Fibroblast of lung (primary cell): ENCODE results near the gene RIT1. TPM values are rescaled to one million over a fixed set of nuclear protein-coding genes. Genes with fewer than 3 reads are reported as not detected.

Experiments
- DNase-seq, 2 donors: peaks; one replicate each; pipeline versions ENCODE4 v3.0.0 to v3.0.0-alpha.2; 2010; ENCODE audit warnings: low read depth in 2 of 2
- H2AFZ ChIP-seq: 2 replicates; pipeline ENCODE4 v1.5.1; 2012; ENCODE audit warnings: low read length, control low read depth, inconsistent platforms
- H3K27ac ChIP-seq: 2 replicates; pipeline ENCODE4 v1.5.1; 2011; ENCODE audit warnings: low read length, control low read depth; ENCODE audit not compliant: insufficient read depth
- H3K27me3 ChIP-seq: 2 replicates; pipeline ENCODE4 v1.5.1; 2011; ENCODE audit warnings: mild to moderate bottlenecking, low read length; ENCODE audit not compliant: control insufficient read depth, insufficient read depth
- H3K36me3 ChIP-seq: 2 replicates; pipeline ENCODE4 v1.5.1; 2011; ENCODE audit warnings: low read length; ENCODE audit not compliant: control insufficient read depth, insufficient read depth
- H3K4me1 ChIP-seq: 2 replicates; pipeline ENCODE4 v1.5.1; 2011; ENCODE audit warnings: low read length; ENCODE audit not compliant: control insufficient read depth, insufficient read depth; ENCODE audit errors: extremely low read depth
- H3K4me2 ChIP-seq: 2 replicates; pipeline ENCODE4 v1.5.1; 2011; ENCODE audit warnings: low read length, control low read depth; ENCODE audit not compliant: insufficient read depth; ENCODE audit errors: extremely low read depth
- H3K4me3 ChIP-seq, 4 experiments: fragments of 200-600 bp in 1 of 4; sonication (generic) in 1 of 4; replicated peaks in 1 of 4; 2 replicates each; pipeline ENCODE4 v1.5.1; 2011 to 2016; ENCODE audit warnings: low read length in 4 of 4, low read depth in 3 of 4, mild to moderate bottlenecking in 3 of 4, control low read depth in 2 of 4, inconsistent platforms in 1 of 4, mixed read lengths in 1 of 4; ENCODE audit not compliant: insufficient read depth in 1 of 4; ENCODE audit errors: control extremely low read depth in 1 of 4
- H3K79me2 ChIP-seq: 2 replicates; pipeline ENCODE4 v1.5.1; 2012; ENCODE audit warnings: mild to moderate bottlenecking, low read length, inconsistent platforms; ENCODE audit not compliant: control insufficient read depth, insufficient read depth
- H3K9ac ChIP-seq: 2 replicates; pipeline ENCODE4 v1.5.1; 2011; ENCODE audit warnings: mild to moderate bottlenecking, low read length, control low read depth; ENCODE audit not compliant: insufficient read depth
- H3K9me3 ChIP-seq: 2 replicates; pipeline ENCODE4 v1.5.1; 2012; ENCODE audit warnings: low read depth, low read length; ENCODE audit not compliant: control insufficient read depth, insufficient read depth
- H4K20me1 ChIP-seq: 2 replicates; pipeline ENCODE4 v1.5.1; 2011; ENCODE audit warnings: low read length; ENCODE audit not compliant: control insufficient read depth, insufficient read depth; ENCODE audit errors: extremely low read depth
- EZH2 ChIP-seq: IDR thresholded peaks from 2 replicates; pipeline ENCODE4 v1.5.1; 2012; ENCODE audit warnings: low read length, control low read depth, mild to moderate bottlenecking; ENCODE audit errors: missing control alignments
- polyA plus RNA-seq, 2 donors: library from polyadenylated mRNA; depleted of rRNA in 1 of 2; stranded (reverse) in 1 of 2; unstranded in 1 of 2; fragments of >200 nt; gene quantifications; 2 replicates each; pipeline ENCODE4 v1.2.1, GENCODE V29; 2011 to 2012; ENCODE audit warnings: missing spikeins in 1 of 2
- total RNA-seq: library from RNA; depleted of rRNA; stranded (reverse); fragments of >200 nt; gene quantifications from 2 replicates; pipeline ENCODE4 v1.2.1, GENCODE V29; 2014
- TF ChIP-seq, protein P1 (sequence below), 2 donors: IDR thresholded peaks in 1 of 2; conservative IDR thresholded peaks in 1 of 2; 1 replicate in 1 of 2; 2 replicates in 1 of 2; pipeline ENCODE4 v1.5.1; 2011 to 2012; ENCODE audit warnings: low read length in 2 of 2, control low read depth in 1 of 2, inconsistent platforms in 1 of 2, low read depth in 1 of 2, mild to moderate bottlenecking in 1 of 2

Gene RIT1
- total and polyA plus RNA-seq, 2 donors (not counting 1 experiment from before 2014, with no cell fraction given), result 33.4 to 56.8 TPM

DNA sequence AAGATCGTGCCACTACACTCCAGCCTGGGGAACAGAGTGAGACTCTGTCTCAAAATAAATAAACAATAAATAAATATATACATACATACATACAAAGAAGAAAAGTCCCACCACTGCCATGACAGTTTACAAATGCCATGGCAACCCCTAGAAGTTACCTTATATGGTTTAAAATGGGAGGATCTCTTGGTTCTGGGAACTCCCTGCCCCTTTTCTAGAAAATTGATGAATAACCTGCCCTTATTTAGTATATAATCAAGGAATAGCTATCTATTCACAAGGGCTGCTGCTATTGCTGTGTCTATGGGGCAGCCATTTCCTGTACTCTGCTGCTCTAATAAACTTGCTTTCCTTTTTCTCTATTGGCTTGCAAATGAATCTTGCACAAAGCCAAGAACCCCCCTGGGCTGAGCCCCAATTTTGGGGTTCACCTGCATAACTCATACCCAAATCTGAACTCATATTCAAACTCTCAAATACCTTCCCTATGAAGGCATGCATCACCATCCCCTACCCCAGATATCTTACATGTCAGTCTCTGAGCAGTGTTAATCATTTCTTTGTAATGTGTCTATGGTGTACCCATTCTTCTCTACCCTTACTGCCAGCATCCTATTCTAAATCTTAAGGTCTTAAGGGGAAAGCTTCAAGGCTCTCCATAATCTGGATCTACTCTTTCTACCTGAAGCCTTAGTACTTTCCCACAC lies 63.2 kb downstream of the RIT1 start:
- peaks cover 6% of the 10 kb centered on the region for H3K36me3 ChIP-seq
- no peak overlapping the region for H3K9ac ChIP-seq
- H3K27ac ChIP-seq, result no peak overlapping the region
- H3K4me1 ChIP-seq, result no peaks in the 10 kb centered on the region
- no peak overlapping the region for H3K4me3 ChIP-seq
- H3K4me2 ChIP-seq, result no peak overlapping the region
- no peak for TF ChIP-seq EZH2
- TF ChIP-seq, protein P1, sequence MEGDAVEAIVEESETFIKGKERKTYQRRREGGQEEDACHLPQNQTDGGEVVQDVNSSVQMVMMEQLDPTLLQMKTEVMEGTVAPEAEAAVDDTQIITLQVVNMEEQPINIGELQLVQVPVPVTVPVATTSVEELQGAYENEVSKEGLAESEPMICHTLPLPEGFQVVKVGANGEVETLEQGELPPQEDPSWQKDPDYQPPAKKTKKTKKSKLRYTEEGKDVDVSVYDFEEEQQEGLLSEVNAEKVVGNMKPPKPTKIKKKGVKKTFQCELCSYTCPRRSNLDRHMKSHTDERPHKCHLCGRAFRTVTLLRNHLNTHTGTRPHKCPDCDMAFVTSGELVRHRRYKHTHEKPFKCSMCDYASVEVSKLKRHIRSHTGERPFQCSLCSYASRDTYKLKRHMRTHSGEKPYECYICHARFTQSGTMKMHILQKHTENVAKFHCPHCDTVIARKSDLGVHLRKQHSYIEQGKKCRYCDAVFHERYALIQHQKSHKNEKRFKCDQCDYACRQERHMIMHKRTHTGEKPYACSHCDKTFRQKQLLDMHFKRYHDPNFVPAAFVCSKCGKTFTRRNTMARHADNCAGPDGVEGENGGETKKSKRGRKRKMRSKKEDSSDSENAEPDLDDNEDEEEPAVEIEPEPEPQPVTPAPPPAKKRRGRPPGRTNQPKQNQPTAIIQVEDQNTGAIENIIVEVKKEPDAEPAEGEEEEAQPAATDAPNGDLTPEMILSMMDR (conservative IDR thresholded peaks at IDR 0.05 in 1 of 2, IDR thresholded peaks at IDR 0.05 in 1 of 2; ENCODE audit: low read depth in 1 of 2, low read length in 2 of 2), result no peak
- peaks cover 64% of the 10 kb centered on the region for H3K79me2 ChIP-seq
- no peak overlapping the region for H2AFZ ChIP-seq
- H3K27me3 ChIP-seq, result no peaks in the 10 kb centered on the region
- H4K20me1 ChIP-seq, result no peaks in the 10 kb centered on the region
- no peak for DNase-seq
- no peaks in the 10 kb centered on the region for H3K9me3 ChIP-seq

Other genes starting within 250 kb of the RIT1 start
- gene YY1AP1, start 222.6 kb downstream of the RIT1 start, total RNA-seq, result 53.9 and 70.8 TPM in 2 replicates
- gene YY1AP1, start 222.6 kb downstream of the RIT1 start, polyA plus RNA-seq, result 86.4 and 87.6 TPM in 2 replicates
- gene DAP3, start 222.3 kb downstream of the RIT1 start, total RNA-seq, result 53.7 and 54.2 TPM in 2 replicates
- gene DAP3, start 222.3 kb downstream of the RIT1 start, polyA plus RNA-seq, result 103 and 124 TPM in 2 replicates
- 22.1 and 30.9 TPM in 2 replicates for gene GON4L, start 54.1 kb downstream of the RIT1 start, total RNA-seq
- gene GON4L, start 54.1 kb downstream of the RIT1 start, polyA plus RNA-seq, result 20.2 and 20.3 TPM in 2 replicates
- 30.3 and 71.3 TPM in 2 replicates for gene SYT11, start 51.8 kb downstream of the RIT1 start, total RNA-seq
- gene SYT11, start 51.8 kb downstream of the RIT1 start, polyA plus RNA-seq, result 36.8 and 53.7 TPM in 2 replicates
- gene KHDC4, start 23.1 kb upstream of the RIT1 start, total RNA-seq, result 18.2 and 24.6 TPM in 2 replicates
- 19.5 and 25.4 TPM in 2 replicates for gene KHDC4, start 23.1 kb upstream of the RIT1 start, polyA plus RNA-seq
- gene RXFP4, start 30.3 kb upstream of the RIT1 start, total RNA-seq, result not detected in 2 replicates
- not detected in 2 replicates for gene RXFP4, start 30.3 kb upstream of the RIT1 start, polyA plus RNA-seq
- gene ARHGEF2, start 67.2 kb upstream of the RIT1 start, total RNA-seq, result 208 and 276 TPM in 2 replicates
- gene ARHGEF2, start 67.2 kb upstream of the RIT1 start, polyA plus RNA-seq, result 93.9 and 103 TPM in 2 replicates
- 304 and 455 TPM in 2 replicates for gene SSR2, start 109.6 kb upstream of the RIT1 start, total RNA-seq
- gene SSR2, start 109.6 kb upstream of the RIT1 start, polyA plus RNA-seq, result 673 and 941 TPM in 2 replicates
- 8.7 and 11.1 TPM in 2 replicates for gene UBQLN4, start 142.4 kb upstream of the RIT1 start, total RNA-seq
- gene UBQLN4, start 142.4 kb upstream of the RIT1 start, polyA plus RNA-seq, result 12.5 and 26.0 TPM in 2 replicates
- 75.0 and 84.7 TPM in 2 replicates for gene LAMTOR2, start 143.4 kb upstream of the RIT1 start, total RNA-seq
- gene LAMTOR2, start 143.4 kb upstream of the RIT1 start, polyA plus RNA-seq, result 56.3 and 59.0 TPM in 2 replicates
- gene RAB25, start 149.8 kb upstream of the RIT1 start, total RNA-seq, result not detected in 2 replicates
- not detected in 2 replicates for gene RAB25, start 149.8 kb upstream of the RIT1 start, polyA plus RNA-seq
- 1.5 and 1.7 TPM in 2 replicates for gene MEX3A, start 171.1 kb upstream of the RIT1 start, total RNA-seq
- gene MEX3A, start 171.1 kb upstream of the RIT1 start, polyA plus RNA-seq, result 0.96 and 2.1 TPM in 2 replicates
- gene LMNA, start 203.4 kb upstream of the RIT1 start, total RNA-seq, result 780 and 1,150 TPM in 2 replicates
- 613 and 813 TPM in 2 replicates for gene LMNA, start 203.4 kb upstream of the RIT1 start, polyA plus RNA-seq
- 0.77 and 0.99 TPM in 2 replicates for gene SEMA4A, start 242.2 kb upstream of the RIT1 start, total RNA-seq
- 0.24 and 0.27 TPM in 2 replicates for gene SEMA4A, start 242.2 kb upstream of the RIT1 start, polyA plus RNA-seq